Measurements from ENCODE around the gene ZSCAN20. TPM values are rescaled to one million over a fixed set of nuclear protein-coding genes. Genes with fewer than 3 reads are reported as not detected.

The ZSCAN20 gene
- total RNA-seq, result 5.7 TPM
- long read RNA-seq, full-length matches to known transcripts, result 2 of 9 reads
- long read RNA-seq, partial matches to known transcripts, result 0 of 9 reads
- long read RNA-seq, other reads (novel, unspliced or antisense), result 7 of 9 reads

- intact Hi-C loops (cut with micrococcal nuclease), result no loop called here
- peaks cover 51% of the 10 kb centered on the region for H3K4me1 ChIP-seq
- peak; percentile 98 for DNase-seq
These were observed at the start of gene ZSCAN20 for GRCh38 chr1:33472269-33472980. TSS of gene ZSCAN20 (plus strand) at chr1:33472645. CDS start at chr1:33479289, 6,644 bp downstream.

GRCh38 chr1:33424205-33424604, 48.2 kb upstream of the ZSCAN20 start:
- H3K4me1 ChIP-seq, result peaks cover 51% of the 10 kb centered on the region
- H3K27ac ChIP-seq (replicated peaks), result no peak overlapping the region
- intact Hi-C loops (cut with micrococcal nuclease), result no loop called here
- TF ChIP-seq CTCF (IDR thresholded peaks at IDR 0.05; ENCODE audit: borderline replicate concordance), result no peak
- no peaks in the 10 kb centered on the region for H3K27me3 ChIP-seq (ENCODE audit: low read depth)
- no peak overlapping the region for H3K4me3 ChIP-seq
- DNase-seq, result no peak
- peaks cover 7% of the 10 kb centered on the region for H3K36me3 ChIP-seq
- peaks cover under 1% of the 10 kb centered on the region for H3K9me3 ChIP-seq (replicated peaks)

More at GRCh38 chr1:33472269-33472980, at the start of gene ZSCAN20:
- Histone ChIP-seq H3K27me3 (ENCODE audit: low read depth) (no peaks in the 10 kb centered on the region), H3K9me3 (replicated peaks) (no peaks in the 10 kb centered on the region), H3K27ac (replicated peaks) (peak within 1 kb of the TSS; percentile 74), H3K36me3 (no peaks in the 10 kb centered on the region), H3K4me3 (peak within 1 kb of the TSS; percentile 75)
- no peak for TF ChIP-seq CTCF (IDR thresholded peaks at IDR 0.05; ENCODE audit: borderline replicate concordance)

- H3K27ac ChIP-seq (replicated peaks), result no peak overlapping the region
These were observed 47.8 kb upstream of the ZSCAN20 start for GRCh38 chr1:33424610-33425009.

GRCh38 chr1:33425900-33426299, 46.5 kb upstream of the ZSCAN20 start:
- H3K27ac ChIP-seq (replicated peaks), result no peak overlapping the region
- no peaks in the 10 kb centered on the region for H3K9me3 ChIP-seq (replicated peaks)

More at GRCh38 chr1:33424610-33425009, 47.8 kb upstream of the ZSCAN20 start:
- no peaks in the 10 kb centered on the region for H3K9me3 ChIP-seq (replicated peaks)
- no peak overlapping the region for H3K4me3 ChIP-seq
- H3K27me3 ChIP-seq (ENCODE audit: low read depth), result no peaks in the 10 kb centered on the region
- no peak for DNase-seq
- intact Hi-C loops (cut with micrococcal nuclease), result no loop called here
- H3K36me3 ChIP-seq, result peaks cover 7% of the 10 kb centered on the region
- no peak for TF ChIP-seq CTCF (IDR thresholded peaks at IDR 0.05; ENCODE audit: borderline replicate concordance)
- H3K4me1 ChIP-seq, result peaks cover 55% of the 10 kb centered on the region

GRCh38 chr1:33426916-33427315, 45.5 kb upstream of the ZSCAN20 start:
- Histone ChIP-seq H3K36me3 (peaks cover 7% of the 10 kb centered on the region), H3K27ac (replicated peaks) (peak overlapping the region; percentile 91), H3K4me3 (peak overlapping the region; percentile 85), H3K4me1 (peaks cover 51% of the 10 kb centered on the region), H3K9me3 (replicated peaks) (no peaks in the 10 kb centered on the region), H3K27me3 (ENCODE audit: low read depth) (no peaks in the 10 kb centered on the region)
- no peak for TF ChIP-seq CTCF (IDR thresholded peaks at IDR 0.05; ENCODE audit: borderline replicate concordance)
- intact Hi-C loops (cut with micrococcal nuclease), result no loop called here
- DNase-seq, result no peak

More at GRCh38 chr1:33425900-33426299, 46.5 kb upstream of the ZSCAN20 start:
- Histone ChIP-seq H3K4me1 (peaks cover 61% of the 10 kb centered on the region), H3K4me3 (no peak overlapping the region), H3K27me3 (ENCODE audit: low read depth) (no peaks in the 10 kb centered on the region), H3K36me3 (peaks cover 7% of the 10 kb centered on the region)
- no peak for TF ChIP-seq CTCF (IDR thresholded peaks at IDR 0.05; ENCODE audit: borderline replicate concordance)
- intact Hi-C loops (cut with micrococcal nuclease), result no loop called here
- DNase-seq, result no peak

Measured in left ventricle myocardium inferior (tissue), 1 donor.